A549 (cell line): Measurements from ENCODE around the gene IQUB. TPM values are rescaled to one million over a fixed set of nuclear protein-coding genes. Genes with fewer than 3 reads are reported as not detected.

Experiments used
- ATAC-seq, 2 experiments: fragments of 200-7000 bp in 1 of 2; fragments of >200 bp in 1 of 2; cut with Nextera tagmentation in 1 of 2; cut with Tn5 transposase in 1 of 2; 3 replicates each; pipeline versions ENCODE4 v1.8.0 to v1.9.1; 2018 to 2020; ENCODE audit warnings: mild to moderate bottlenecking in 1 of 2, moderate library complexity in 1 of 2
- CTCF ChIA-PET: fragments of 300-600 bp; sonication (Branson Sonifier 250); formaldehyde crosslinking; extraction: SDS; loops from one replicate; lab custom pipeline; 2021; ENCODE audit warnings: antibody characterized with exemption, inconsistent platforms; lab: Yijun Ruan, JAX
- POLR2A ChIA-PET: fragments of 350-600 bp; formaldehyde crosslinking; extraction: SDS; loops from one replicate; lab custom pipeline; 2021; ENCODE audit warnings: antibody characterized with exemption, inconsistent platforms; lab: Yijun Ruan, JAX
- DNase-seq, 2 experiments: peaks; one replicate each; pipeline versions ENCODE4 v3.0.0 to v3.0.0-alpha.2; 2011 to 2016; ENCODE audit warnings: low read depth in 1 of 2, low spot score in 1 of 2
- FAIRE-seq: peaks from 2 replicates; lab custom pipeline; 2011; peaks lifted over from hg19 to GRCh38; lab: Jason Lieb, UNC
- H3K27ac ChIP-seq, 2 experiments: fragments of >200 bp; sonication (Bioruptor Twin); formaldehyde crosslinking; 3 replicates each; pipeline ENCODE4 v1.5.1; 2016 to 2017
- H3K4me1 ChIP-seq: fragments of >200 bp; sonication (Bioruptor Twin); formaldehyde crosslinking; 3 replicates; pipeline ENCODE4 v1.6.1; 2016
- H3K4me2 ChIP-seq: fragments of >200 bp; sonication (Bioruptor Twin); formaldehyde crosslinking; 3 replicates; pipeline ENCODE4 v1.6.1; 2016
- H3K4me3 ChIP-seq: fragments of >200 bp; sonication (Bioruptor Twin); formaldehyde crosslinking; 3 replicates; pipeline ENCODE4 v1.5.1; 2016
- H3K9me3 ChIP-seq: fragments of >200 bp; sonication (Bioruptor Twin); formaldehyde crosslinking; 3 replicates; pipeline ENCODE4 v1.6.1; 2016
- CEBPB ChIP-seq, 2 experiments: fragments of >200 bp in 1 of 2; sonication (Bioruptor Twin) in 1 of 2; formaldehyde crosslinking in 1 of 2; IDR thresholded peaks; 2 replicates each; pipeline ENCODE4 v1.6.1; 2012 to 2016
- CHD4 ChIP-seq: fragments of 200-600 bp; sonication (generic); IDR thresholded peaks from 2 replicates; pipeline ENCODE4 v1.6.1; 2016; ENCODE audit warnings: antibody characterized with exemption, mild to moderate bottlenecking, borderline replicate concordance
- ESRRA ChIP-seq: fragments of 150-350 bp; IDR thresholded peaks from 2 replicates; pipeline ENCODE4 v1.6.1; 2014; ENCODE audit warnings: mild to moderate bottlenecking, low read length, borderline replicate concordance
- FOSB ChIP-seq: fragments of 250-450 bp; sonication (Bioruptor Pico); IDR thresholded peaks from 2 replicates; pipeline ENCODE4 v1.5.0; 2020; ENCODE audit warnings: mild to moderate bottlenecking, moderate library complexity
- GATA3 ChIP-seq: IDR thresholded peaks from 2 replicates; pipeline ENCODE4 v1.6.1; 2012; ENCODE audit warnings: borderline replicate concordance
- HEYL ChIP-seq: fragments of 250-450 bp; sonication (Bioruptor Pico); IDR thresholded peaks from 2 replicates; pipeline ENCODE4 v1.8.0; 2021; ENCODE audit warnings: mild to moderate bottlenecking, moderate library complexity
- KDM1A ChIP-seq: fragments of 200-600 bp; sonication (generic); IDR thresholded peaks from 2 replicates; pipeline ENCODE4 v1.6.1; 2016; ENCODE audit warnings: low read depth, mild to moderate bottlenecking
- MAFK ChIP-seq: fragments of 450-650 bp; IDR thresholded peaks from 2 replicates; pipeline ENCODE4 v1.6.1; 2014; ENCODE audit not compliant: partially characterized antibody
- MYC ChIP-seq: IDR thresholded peaks from 2 replicates; pipeline ENCODE4 v1.6.1; 2012; ENCODE audit warnings: mild to moderate bottlenecking, inconsistent platforms, low read length, improper control_type of control experiment, borderline replicate concordance
- RARB ChIP-seq: fragments of 250-450 bp; sonication (Bioruptor Pico); IDR thresholded peaks from 2 replicates; pipeline ENCODE4 v1.8.0; 2021; ENCODE audit warnings: mild to moderate bottlenecking, moderate library complexity
- RCOR1 ChIP-seq: fragments of 150-350 bp; IDR thresholded peaks from 2 replicates; pipeline ENCODE4 v1.6.1; 2014; ENCODE audit warnings: antibody characterized with exemption, low read length, low read depth
- SREBF2 ChIP-seq: fragments of 450-650 bp; IDR thresholded peaks from 2 replicates; pipeline ENCODE4 v1.6.1; 2014; ENCODE audit warnings: mild to moderate bottlenecking, moderate library complexity
- TP53 ChIP-seq: fragments of 250-450 bp; sonication (Bioruptor Pico); IDR thresholded peaks from 2 replicates; pipeline ENCODE4 v1.5.0; 2021; ENCODE audit warnings: mild to moderate bottlenecking, moderate library complexity
- ZSCAN20 ChIP-seq: fragments of 250-450 bp; sonication (Bioruptor Pico); IDR thresholded peaks from 2 replicates; pipeline ENCODE4 v1.8.0; 2022; ENCODE audit warnings: mild to moderate bottlenecking, moderate library complexity
- WGBS: methylation state at CpG from one replicate; pipeline ENCODE4 v1.1.6; 2017; ENCODE audit errors: missing lambda C conversion rate; 5-methylcytosine and 5-hydroxymethylcytosine counted together
- polyA plus RNA-seq, 4 experiments: library from polyadenylated mRNA; depleted of rRNA in 3 of 4; stranded (reverse); fragments of >200 nt; fragmentation: RNase III in 1 of 4; extraction: RNeasy Plus Mini Kit Qiagen cat#74134 plus additional on column Dnase treatment in 1 of 4; gene quantifications; 2 replicates in 3 of 4; 3 replicates in 1 of 4; pipeline ENCODE4 v1.2.3, GENCODE V29; 2011 to 2017
- TF ChIP-seq, protein P1 (sequence below): IDR thresholded peaks from 2 replicates; pipeline ENCODE4 v1.6.1; 2012
- TF ChIP-seq, protein P2 (sequence below): fragments of 450-650 bp; IDR thresholded peaks from 2 replicates; pipeline ENCODE4 v1.6.1; 2014; ENCODE audit warnings: antibody characterized with exemption
- TF ChIP-seq, protein P3 (sequence below): IDR thresholded peaks from 2 replicates; pipeline ENCODE4 v1.6.1; 2012
- TF ChIP-seq, protein P4 (sequence below): fragments of >200 bp; sonication (Bioruptor Twin); formaldehyde crosslinking; IDR thresholded peaks from 3 replicates; pipeline ENCODE4 v1.5.1; 2016
- TF ChIP-seq, protein P5 (sequence below): fragments of >200 bp; sonication (Bioruptor Twin); formaldehyde crosslinking; IDR thresholded peaks from 2 replicates; pipeline ENCODE4 v1.6.1; 2016
- TF ChIP-seq, protein P6 (sequence below): fragments of 150-350 bp; IDR thresholded peaks from 2 replicates; pipeline ENCODE4 v1.6.1; 2014; ENCODE audit warnings: low read depth, mild to moderate bottlenecking, low read length
- TF ChIP-seq, protein P7 (sequence below): fragments of 250-450 bp; sonication (Bioruptor Pico); IDR thresholded peaks from 2 replicates; pipeline ENCODE4 v1.5.0; 2021; ENCODE audit warnings: mild to moderate bottlenecking, moderate library complexity, borderline replicate concordance
- TF ChIP-seq, protein P8 (sequence below): fragments of 200-600 bp; sonication (generic); IDR thresholded peaks from 2 replicates; pipeline ENCODE4 v1.6.1; 2016; ENCODE audit warnings: antibody characterized with exemption, mild to moderate bottlenecking, moderate library complexity

IQUB gene
- polyA plus RNA-seq, 2 of the 4 experiments (the other 2 are of a cell fraction): 0.08 TPM

DNA sequence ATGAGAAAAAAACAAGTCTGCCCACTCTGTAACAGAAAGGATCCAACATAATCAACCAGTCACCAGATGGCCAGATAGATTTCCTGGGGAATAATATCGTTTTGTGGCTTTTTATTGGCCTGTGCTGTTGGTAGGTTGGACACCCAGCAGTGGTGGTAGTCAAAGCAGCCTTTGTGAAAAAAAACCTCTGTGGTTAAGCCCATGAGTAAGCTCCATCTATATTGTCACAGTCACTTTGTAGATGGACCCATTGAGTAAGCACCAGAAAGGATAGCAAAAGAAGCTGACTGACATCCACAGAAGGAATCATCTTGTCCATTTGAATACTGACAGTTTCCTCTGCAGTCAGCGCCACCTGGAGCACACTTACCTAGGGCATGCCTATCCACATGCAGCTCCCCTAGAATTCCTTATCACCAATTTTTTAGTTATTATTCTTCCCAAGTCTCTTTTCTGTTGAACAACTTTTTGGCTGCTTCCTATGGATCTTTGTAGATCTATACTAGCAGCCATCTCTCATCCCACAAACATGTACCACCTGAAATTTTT lies 96.9 kb downstream of the IQUB start:
- Histone ChIP-seq H3K9me3 (no peaks in the 10 kb centered on the region), H3K4me1 (no peaks in the 10 kb centered on the region), H3K4me2 (no peak overlapping the region)
- CTCF ChIA-PET: no interaction called here
- POLR2A ChIA-PET: no interaction called here
- no peak for TF ChIP-seq MYC
- no peak for TF ChIP-seq CEBPB (IDR thresholded peaks at IDR 0.05)
- no peak for TF ChIP-seq RARB (CRISPR knock-in tag)
- TF ChIP-seq, protein P1, sequence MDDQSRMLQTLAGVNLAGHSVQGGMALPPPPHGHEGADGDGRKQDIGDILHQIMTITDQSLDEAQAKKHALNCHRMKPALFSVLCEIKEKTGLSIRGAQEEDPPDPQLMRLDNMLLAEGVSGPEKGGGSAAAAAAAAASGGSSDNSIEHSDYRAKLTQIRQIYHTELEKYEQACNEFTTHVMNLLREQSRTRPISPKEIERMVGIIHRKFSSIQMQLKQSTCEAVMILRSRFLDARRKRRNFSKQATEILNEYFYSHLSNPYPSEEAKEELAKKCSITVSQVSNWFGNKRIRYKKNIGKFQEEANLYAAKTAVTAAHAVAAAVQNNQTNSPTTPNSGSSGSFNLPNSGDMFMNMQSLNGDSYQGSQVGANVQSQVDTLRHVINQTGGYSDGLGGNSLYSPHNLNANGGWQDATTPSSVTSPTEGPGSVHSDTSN: no peak
- TF ChIP-seq, protein P2, sequence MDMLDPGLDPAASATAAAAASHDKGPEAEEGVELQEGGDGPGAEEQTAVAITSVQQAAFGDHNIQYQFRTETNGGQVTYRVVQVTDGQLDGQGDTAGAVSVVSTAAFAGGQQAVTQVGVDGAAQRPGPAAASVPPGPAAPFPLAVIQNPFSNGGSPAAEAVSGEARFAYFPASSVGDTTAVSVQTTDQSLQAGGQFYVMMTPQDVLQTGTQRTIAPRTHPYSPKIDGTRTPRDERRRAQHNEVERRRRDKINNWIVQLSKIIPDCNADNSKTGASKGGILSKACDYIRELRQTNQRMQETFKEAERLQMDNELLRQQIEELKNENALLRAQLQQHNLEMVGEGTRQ: no peak
- no peak for TF ChIP-seq MAFK
- no peak for TF ChIP-seq KDM1A
- TF ChIP-seq, protein P3, sequence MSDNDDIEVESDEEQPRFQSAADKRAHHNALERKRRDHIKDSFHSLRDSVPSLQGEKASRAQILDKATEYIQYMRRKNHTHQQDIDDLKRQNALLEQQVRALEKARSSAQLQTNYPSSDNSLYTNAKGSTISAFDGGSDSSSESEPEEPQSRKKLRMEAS: no peak
- TF ChIP-seq, protein P4, sequence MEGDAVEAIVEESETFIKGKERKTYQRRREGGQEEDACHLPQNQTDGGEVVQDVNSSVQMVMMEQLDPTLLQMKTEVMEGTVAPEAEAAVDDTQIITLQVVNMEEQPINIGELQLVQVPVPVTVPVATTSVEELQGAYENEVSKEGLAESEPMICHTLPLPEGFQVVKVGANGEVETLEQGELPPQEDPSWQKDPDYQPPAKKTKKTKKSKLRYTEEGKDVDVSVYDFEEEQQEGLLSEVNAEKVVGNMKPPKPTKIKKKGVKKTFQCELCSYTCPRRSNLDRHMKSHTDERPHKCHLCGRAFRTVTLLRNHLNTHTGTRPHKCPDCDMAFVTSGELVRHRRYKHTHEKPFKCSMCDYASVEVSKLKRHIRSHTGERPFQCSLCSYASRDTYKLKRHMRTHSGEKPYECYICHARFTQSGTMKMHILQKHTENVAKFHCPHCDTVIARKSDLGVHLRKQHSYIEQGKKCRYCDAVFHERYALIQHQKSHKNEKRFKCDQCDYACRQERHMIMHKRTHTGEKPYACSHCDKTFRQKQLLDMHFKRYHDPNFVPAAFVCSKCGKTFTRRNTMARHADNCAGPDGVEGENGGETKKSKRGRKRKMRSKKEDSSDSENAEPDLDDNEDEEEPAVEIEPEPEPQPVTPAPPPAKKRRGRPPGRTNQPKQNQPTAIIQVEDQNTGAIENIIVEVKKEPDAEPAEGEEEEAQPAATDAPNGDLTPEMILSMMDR: no peak
- TF ChIP-seq, protein P5, sequence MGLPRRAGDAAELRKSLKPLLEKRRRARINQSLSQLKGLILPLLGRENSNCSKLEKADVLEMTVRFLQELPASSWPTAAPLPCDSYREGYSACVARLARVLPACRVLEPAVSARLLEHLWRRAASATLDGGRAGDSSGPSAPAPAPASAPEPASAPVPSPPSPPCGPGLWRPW: no peak
- TF ChIP-seq RCOR1: no peak
- no peak for TF ChIP-seq CHD4
- TF ChIP-seq ZSCAN20 (CRISPR knock-in tag): no peak
- TF ChIP-seq, protein P6, sequence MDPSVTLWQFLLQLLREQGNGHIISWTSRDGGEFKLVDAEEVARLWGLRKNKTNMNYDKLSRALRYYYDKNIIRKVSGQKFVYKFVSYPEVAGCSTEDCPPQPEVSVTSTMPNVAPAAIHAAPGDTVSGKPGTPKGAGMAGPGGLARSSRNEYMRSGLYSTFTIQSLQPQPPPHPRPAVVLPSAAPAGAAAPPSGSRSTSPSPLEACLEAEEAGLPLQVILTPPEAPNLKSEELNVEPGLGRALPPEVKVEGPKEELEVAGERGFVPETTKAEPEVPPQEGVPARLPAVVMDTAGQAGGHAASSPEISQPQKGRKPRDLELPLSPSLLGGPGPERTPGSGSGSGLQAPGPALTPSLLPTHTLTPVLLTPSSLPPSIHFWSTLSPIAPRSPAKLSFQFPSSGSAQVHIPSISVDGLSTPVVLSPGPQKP: no peak
- TF ChIP-seq, protein P7, sequence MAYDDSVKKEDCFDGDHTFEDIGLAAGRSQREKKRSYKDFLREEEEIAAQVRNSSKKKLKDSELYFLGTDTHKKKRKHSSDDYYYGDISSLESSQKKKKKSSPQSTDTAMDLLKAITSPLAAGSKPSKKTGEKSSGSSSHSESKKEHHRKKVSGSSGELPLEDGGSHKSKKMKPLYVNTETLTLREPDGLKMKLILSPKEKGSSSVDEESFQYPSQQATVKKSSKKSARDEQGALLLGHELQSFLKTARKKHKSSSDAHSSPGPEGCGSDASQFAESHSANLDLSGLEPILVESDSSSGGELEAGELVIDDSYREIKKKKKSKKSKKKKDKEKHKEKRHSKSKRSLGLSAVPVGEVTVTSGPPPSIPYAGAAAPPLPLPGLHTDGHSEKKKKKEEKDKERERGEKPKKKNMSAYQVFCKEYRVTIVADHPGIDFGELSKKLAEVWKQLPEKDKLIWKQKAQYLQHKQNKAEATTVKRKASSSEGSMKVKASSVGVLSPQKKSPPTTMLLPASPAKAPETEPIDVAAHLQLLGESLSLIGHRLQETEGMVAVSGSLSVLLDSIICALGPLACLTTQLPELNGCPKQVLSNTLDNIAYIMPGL: no peak
- TF ChIP-seq GATA3: no peak
- no peak for TF ChIP-seq HEYL (CRISPR knock-in tag)
- TF ChIP-seq SREBF2: no peak
- no peak for TF ChIP-seq ESRRA
- no peak for TF ChIP-seq FOSB
- TF ChIP-seq, all 56 proteins: peak for 0
- ATAC-seq: no peak
- no peak for DNase-seq
- Histone ChIP-seq H3K4me3 (no peak overlapping the region), H3K27ac (no peak overlapping the region)
- WGBS: 3% methylated on average over 2 of the region's 2 CpGs
- no peak for FAIRE-seq

DNA sequence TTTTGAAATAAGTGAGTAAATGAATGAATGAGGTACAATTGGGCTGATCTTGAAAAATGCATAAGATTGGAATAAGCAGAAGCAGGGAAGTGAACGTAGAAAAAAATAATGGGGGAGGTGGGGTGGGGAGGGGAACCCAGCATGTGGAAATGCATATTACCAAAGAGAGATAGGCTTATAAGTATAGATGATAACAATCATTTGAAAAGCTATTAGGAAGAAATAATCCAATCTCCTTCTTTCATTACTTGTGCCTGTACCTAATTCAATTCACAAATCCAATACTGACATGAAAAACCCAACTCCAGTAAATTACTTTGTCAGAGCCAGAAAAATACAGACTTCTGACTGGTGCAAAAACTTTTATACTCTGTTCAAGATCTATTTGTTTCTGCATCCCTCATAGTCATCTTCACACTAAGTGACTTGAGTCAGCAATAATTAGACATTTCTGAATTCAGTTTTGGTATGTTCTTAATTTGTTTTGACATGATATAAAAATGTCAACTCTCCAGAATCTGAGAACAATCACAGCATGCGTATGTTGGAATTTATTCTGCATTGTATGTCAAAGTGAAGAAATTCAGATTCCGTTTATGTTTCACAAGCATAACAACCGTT lies 99.2 kb downstream of the IQUB start:
- no peak overlapping the region for H3K4me3 ChIP-seq
- no peaks in the 10 kb centered on the region for H3K9me3 ChIP-seq
- ATAC-seq (no peak), FAIRE-seq (no peak), DNase-seq (no peak)
- POLR2A ChIA-PET: no interaction called here
- 25% methylated on average over 4 of the region's 4 CpGs for WGBS
- no peak overlapping the region for H3K27ac ChIP-seq
- H3K4me1 ChIP-seq: no peaks in the 10 kb centered on the region
- no peak overlapping the region for H3K4me2 ChIP-seq
- no peak for TF ChIP-seq TP53
- no peak for TF ChIP-seq ESRRA
- TF ChIP-seq, protein P7: no peak
- no peak for TF ChIP-seq RARB (CRISPR knock-in tag)
- TF ChIP-seq, protein P8, sequence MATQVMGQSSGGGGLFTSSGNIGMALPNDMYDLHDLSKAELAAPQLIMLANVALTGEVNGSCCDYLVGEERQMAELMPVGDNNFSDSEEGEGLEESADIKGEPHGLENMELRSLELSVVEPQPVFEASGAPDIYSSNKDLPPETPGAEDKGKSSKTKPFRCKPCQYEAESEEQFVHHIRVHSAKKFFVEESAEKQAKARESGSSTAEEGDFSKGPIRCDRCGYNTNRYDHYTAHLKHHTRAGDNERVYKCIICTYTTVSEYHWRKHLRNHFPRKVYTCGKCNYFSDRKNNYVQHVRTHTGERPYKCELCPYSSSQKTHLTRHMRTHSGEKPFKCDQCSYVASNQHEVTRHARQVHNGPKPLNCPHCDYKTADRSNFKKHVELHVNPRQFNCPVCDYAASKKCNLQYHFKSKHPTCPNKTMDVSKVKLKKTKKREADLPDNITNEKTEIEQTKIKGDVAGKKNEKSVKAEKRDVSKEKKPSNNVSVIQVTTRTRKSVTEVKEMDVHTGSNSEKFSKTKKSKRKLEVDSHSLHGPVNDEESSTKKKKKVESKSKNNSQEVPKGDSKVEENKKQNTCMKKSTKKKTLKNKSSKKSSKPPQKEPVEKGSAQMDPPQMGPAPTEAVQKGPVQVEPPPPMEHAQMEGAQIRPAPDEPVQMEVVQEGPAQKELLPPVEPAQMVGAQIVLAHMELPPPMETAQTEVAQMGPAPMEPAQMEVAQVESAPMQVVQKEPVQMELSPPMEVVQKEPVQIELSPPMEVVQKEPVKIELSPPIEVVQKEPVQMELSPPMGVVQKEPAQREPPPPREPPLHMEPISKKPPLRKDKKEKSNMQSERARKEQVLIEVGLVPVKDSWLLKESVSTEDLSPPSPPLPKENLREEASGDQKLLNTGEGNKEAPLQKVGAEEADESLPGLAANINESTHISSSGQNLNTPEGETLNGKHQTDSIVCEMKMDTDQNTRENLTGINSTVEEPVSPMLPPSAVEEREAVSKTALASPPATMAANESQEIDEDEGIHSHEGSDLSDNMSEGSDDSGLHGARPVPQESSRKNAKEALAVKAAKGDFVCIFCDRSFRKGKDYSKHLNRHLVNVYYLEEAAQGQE: no peak
- TF ChIP-seq MAFK: peak; percentile 59
- CTCF ChIA-PET: no interaction called here
